IPS-NIHi7 (cell line): ENCODE results near the gene MAP3K20.
"Not testable (repeated sequence)": the region's sequence is repeated elsewhere in the genome, so short reads cannot be mapped to it uniquely, and the experiment has no call there.

Experiments used
- DNase-seq: peaks from one replicate; pipeline ENCODE4 v3.0.0; 2012; ENCODE audit warnings: mixed read lengths; ENCODE audit errors: extremely low spot score

Gene MAP3K20

GRCh38 chr2:173075781-173076580 lies at the start of gene MAP3K20:
TSS of gene MAP3K20 (plus strand) at chr2:173075846. CDS start at chr2:173091032, 15,186 bp downstream.
- DNase-seq, result peak; percentile 46

GRCh38 chr2:173026479-173026878 lies 49.2 kb upstream of the MAP3K20 start:
- DNase-seq, result no peak

DNA sequence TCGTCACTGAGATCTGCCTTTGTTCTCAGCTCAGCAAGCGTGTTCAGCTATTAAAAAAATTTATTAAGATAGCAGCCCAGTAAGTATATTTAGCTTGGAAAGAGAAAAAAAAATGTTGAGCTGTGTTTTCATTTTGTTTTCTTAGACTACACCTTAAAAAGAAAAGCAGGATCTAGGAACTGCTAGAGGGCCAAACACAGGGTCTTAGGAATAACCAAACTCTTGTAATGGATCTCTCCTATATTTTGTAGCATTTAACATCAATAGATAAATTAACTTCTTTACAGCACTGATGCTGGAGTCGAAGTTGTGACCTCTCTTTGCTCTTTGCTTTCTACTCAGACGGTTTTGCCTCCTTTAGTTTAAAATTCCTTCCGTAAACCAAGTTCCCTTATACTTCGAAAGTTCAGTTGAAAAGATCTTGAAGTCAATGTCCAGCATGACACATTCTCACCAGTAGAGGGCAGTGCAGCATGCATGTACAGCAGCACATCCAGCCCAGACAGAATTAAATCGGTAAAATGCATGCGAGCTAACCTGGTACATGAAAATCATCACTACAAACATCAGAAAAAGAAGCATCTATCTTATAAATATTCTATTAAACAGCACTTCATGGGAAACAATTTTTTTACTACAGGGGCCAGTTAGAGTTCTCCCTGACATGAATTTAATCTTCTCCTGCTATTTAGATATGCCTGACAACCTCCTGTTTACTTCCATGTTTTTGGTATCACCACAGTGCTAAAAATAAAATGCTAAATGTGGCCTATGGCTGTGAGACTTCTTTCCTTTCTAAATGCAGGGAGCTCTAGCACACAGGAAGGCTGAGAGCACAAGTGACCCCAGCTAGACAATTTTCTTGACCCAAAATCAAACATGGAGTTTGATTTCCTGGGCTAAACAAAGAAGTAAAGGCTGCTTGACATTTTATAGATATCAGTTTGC lies 48.2 kb upstream of the MAP3K20 start:
- peak; percentile 77 for DNase-seq

DNA sequence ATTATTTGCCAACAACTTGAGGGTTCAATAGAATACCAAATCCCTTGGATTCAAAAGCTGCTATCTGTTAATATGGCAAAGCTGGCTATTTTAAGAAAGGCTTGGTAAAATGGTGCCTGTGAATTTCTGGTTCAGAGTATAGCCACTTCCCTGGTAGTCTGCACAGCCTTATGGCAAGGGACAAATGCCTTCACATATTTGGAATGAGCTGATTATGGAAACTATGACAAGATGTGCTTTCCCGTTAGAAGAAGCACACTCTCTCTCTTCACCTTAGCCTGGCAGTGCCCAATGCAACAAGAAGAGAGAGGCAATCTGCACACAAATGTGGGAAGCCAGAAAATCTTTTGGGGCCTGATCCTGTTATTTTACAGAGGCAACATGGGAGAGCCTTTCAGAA lies 47.5 kb upstream of the MAP3K20 start:
- DNase-seq, result no peak

- DNase-seq, result no peak
Observed at GRCh38 chr2:173028671-173029070, 47.0 kb upstream of the MAP3K20 start.

DNA sequence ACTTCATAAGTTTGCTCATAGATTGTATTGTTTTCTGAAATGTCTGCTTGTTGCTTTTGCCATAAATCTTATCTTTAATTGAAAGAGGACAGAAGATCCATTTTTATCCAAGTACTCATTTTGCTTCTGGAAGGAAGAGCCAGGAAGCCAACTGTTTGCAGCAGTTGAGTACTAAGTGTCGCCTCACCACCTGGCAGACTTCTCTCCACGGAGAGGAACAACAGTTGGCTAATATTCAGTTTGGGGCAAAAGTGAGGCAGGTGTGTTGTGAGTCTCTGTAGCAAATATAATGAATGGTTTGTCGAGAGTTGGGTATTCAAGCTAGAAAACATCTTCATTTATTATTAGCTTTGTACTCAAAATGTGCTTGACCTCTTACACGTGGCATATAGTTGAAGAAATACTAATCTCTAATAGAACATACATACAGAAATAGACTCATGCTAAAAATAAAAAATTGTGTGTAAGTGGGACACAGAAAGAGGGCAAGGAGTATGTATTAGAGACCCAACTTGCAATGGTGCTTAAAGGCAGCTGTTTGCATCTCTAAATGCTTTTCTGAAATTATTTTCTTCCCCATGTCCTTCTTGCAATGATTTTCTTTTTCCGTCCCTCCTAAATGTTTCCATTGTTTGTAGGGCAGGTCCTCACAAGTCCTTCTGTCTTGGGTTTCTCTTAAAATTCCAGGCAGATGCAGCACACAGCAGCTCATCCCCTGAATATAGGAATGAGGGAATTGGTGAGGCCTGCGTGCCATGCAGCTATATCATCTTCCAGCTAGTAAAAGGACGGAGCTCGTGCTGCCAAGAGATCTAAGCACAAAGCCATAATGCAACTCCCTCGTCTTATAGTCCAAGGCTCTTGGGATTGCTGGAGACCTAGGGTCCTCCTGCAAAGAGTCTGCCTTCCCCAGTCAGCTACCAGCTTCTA lies 44.8 kb upstream of the MAP3K20 start:
- no peak for DNase-seq

GRCh38 chr2:173032032-173032431 lies 43.6 kb upstream of the MAP3K20 start:
- DNase-seq, result no peak

DNA sequence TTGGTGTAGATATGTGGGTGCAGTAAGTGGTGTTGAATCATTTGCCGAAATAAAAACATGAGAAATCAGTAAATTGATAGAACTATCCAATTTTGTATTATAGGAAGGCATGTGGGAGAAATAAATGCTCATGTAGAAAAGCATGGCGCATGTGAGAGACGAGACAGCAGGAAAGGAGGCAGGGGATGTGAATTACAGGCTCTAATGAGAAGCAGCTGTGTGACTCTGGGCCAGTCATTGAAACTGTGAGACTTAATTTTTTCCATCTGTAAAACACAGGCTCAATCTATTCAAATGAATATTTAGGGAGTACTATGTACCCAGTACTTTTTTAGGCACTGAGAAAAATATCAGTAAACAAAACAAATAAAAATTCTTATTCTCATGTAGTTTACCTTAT lies 42.6 kb upstream of the MAP3K20 start:
- no peak for DNase-seq

DNA sequence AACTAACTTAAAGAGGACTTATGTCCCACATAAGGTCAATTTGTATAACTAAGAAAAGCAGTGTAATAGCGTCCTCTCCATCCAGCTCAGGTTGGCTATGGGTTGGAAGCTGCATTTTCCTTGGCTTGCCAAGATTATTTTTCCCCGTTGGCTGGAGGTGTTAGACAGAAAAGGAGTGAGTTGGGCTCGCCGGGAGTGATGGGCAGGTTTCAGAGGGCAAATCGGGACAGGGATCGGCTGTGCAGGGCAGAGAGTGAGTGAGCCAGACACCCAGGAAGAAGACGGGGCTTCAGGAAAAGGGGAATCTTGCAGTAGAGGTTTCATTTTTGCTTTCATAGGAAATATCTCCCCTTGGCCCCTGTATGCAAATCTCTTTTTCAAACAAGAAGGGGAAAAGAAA lies 41.5 kb upstream of the MAP3K20 start:
- no peak for DNase-seq

GRCh38 chr2:173037245-173038120 lies 38.2 kb upstream of the MAP3K20 start:
- DNase-seq, result no peak

GRCh38 chr2:173038257-173038656 lies 37.4 kb upstream of the MAP3K20 start:
- not testable (repeated sequence) for DNase-seq

DNA sequence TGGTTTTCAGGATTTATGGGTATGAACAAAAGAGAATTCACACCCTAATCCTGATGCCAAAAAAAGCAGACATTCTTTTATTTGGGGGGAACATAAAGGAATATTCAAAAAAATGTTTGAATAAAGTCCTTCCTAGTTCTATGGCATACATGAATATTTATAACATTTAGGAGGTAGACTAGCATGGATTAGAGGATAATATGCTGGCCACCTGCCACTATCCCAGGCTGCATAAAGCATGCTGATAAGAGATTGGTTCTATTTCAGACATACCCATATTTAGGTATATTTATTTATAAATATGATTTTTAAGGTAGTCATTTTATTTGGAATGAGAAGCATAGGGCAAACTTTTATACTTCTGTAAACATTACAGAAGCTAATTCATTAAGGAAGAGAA lies 34.9 kb upstream of the MAP3K20 start:
- DNase-seq, result no peak

DNA sequence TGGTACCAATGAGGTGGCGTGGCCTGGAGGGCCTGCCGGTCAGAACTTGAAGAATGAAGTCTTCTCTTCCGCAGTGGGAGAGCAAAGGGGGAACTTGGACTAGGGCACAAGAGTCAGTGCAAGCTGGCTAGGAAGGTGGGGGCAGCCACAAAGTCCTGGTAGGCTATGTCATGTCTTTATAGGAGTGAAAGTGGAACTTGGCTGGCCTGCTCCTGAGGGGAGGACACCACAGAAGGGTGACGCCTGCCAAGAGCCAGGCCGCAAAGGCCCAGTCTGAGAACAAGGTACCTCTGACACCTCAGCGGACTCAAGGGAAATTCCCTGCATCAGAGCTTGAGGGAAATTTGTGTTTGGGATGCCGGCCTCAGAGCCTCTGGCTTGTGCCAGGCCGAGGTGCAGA lies 32.2 kb upstream of the MAP3K20 start:
- no peak for DNase-seq

DNA sequence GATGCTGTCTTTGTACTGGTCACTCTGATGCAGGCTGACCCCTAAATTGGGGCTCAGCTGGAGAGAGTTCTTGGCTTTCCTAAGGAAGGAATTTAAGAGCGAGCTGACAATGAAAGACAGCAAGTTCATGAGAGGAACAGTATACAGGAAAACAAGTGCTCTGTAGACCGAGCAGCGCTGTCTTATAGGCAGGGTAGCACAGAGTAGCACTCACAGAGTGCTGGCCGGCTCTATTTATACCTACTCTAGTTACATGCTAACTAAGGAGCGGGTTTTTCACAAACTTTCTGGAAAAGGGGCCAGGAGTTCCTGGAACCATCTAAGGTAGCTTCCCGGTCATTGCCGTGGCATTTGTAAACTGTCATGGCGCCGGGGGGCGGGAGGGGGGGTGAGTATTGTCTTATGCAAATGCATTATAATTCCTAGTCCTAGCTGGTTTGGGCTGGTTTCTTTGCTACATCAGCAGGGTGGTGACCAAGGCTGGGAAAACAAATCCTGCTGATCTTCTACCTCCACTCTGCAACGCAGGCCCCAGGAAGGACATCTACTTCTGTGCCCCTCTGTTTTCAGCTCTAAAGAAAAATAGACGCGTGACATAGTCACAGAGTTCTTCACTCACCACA lies 31.6 kb upstream of the MAP3K20 start:
- no peak for DNase-seq

GRCh38 chr2:173044686-173045085 lies 31.0 kb upstream of the MAP3K20 start:
- no peak for DNase-seq

GRCh38 chr2:173045181-173045580 lies 30.5 kb upstream of the MAP3K20 start:
- DNase-seq, result no peak

DNA sequence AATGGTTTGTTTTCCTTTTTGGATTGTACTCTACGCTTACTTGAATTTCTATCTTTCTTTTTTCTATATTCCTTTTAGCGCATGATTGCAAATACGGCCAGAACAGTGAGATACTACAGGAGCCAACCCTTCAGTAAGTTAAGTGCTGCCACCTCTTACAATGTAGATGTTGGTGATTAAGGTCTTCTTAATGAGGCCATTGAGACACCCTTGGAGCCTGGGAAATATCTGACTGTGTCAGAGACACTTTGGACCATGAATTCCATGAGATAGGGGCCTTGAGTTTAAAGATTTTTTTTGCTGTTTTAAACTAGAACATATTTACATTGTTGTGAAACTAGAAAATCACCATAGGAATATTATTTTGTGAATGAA lies 27.1 kb upstream of the MAP3K20 start:
- no peak for DNase-seq

DNA sequence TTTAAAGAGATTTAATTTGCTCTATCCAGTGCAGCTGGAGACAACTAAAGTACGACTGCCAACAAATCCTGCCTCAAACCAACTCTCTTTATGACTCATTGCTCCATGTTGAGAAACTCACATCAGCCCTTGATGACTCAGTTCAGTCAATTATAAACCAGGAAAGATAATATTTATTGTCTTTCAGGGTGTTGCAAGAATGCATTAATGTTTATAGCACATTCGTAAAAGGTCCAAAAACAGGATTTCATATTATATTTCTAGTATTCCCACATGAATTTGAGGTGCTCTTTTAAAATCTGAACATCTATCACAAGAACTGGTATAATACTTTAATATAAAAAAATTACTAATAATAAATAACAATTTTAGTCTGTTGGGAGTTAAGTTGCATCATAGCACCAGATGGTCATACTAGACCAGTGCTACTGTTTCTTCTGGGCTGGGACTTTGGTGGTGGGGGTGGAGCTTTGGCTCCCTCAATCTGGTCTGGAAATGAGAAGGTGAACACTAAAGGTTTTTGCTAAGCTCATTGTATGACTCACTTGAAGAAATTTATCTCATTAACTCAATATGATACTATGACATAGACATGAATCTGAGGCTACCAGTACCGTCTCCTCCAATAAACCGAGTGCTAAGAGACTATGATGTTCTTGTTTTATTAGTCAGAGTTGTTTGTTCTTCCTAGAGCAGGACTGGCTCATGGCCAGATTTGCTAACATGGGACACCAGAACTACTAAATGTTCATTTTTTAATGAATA lies 26.6 kb upstream of the MAP3K20 start:
- DNase-seq, result no peak

DNA sequence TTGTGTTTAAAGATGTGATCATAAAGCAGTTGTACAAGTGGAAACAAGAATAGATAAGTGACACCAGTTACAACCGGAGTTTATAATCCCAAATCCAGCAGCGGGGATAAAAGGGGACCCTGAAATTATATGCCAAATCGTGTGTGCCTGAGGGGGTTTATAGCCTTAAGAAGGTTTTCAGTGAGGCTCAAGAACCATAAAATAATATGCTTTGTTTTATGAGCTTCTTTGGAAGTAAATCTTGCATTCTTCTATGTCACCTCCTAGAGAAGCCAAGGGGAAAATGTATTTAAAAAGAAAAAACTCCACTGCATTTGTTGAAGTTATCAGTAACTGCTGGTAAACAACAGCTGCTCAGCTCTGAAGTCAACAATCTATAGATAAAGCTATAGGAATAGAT lies 25.8 kb upstream of the MAP3K20 start:
- DNase-seq, result no peak
